HCT116 (cell line): ENCODE results near the gene C2orf68. TPM values are rescaled to one million over a fixed set of nuclear protein-coding genes. Genes with fewer than 3 reads are reported as not detected.

Source experiments
- ATAC-seq: fragments of 200-7000 bp; cut with Tn5 transposase; 2 replicates; pipeline ENCODE4 v1.9.1; 2020; ENCODE audit warnings: mild to moderate bottlenecking, moderate library complexity
- BruUV-seq: library from RNA; stranded (reverse); fragments of 400-500 nt; replicated peaks from 2 replicates; lab custom pipeline; 2021; lab: Mats Ljungman, UMichigan
- CTCF ChIA-PET: fragments of 300-600 bp; sonication (Branson Sonifier 250); formaldehyde crosslinking; loops from one replicate; lab custom pipeline; 2021; ENCODE audit warnings: antibody characterized with exemption; lab: Charles Lee
- POLR2A ChIA-PET: fragments of 300-600, 350-600 bp; sonication (Branson Sonifier 250); formaldehyde crosslinking; loops from one replicate; lab custom pipeline; 2021; ENCODE audit warnings: antibody characterized with exemption; lab: Charles Lee
- RAD21 ChIA-PET, 2 experiments: fragments of 300-600 bp; sonication (Branson Sonifier 250); formaldehyde crosslinking; loops; one replicate each; lab custom pipeline; 2023; ENCODE audit warnings: low total read pairs in 2 of 2; ENCODE audit not compliant: uncharacterized antibody in 2 of 2, unreplicated experiment in 2 of 2, low non-redundant PET in 1 of 2; lab: Charles Lee
- DNase-seq: peaks from one replicate; pipeline ENCODE4 v3.0.0-alpha.2; 2010; ENCODE audit warnings: low read depth, low spot score
- H2AFZ ChIP-seq: fragments of 200-600 bp; shearing (Covaris generic), sonication (generic); 2 replicates; pipeline ENCODE4 v1.6.1; 2017; ENCODE audit warnings: low read depth, mixed run types, mixed read lengths, antibody characterized with exemption, low read length; ENCODE audit not compliant: poor library complexity, severe bottlenecking
- H3K27ac ChIP-seq: 2 replicates; pipeline ENCODE4 v1.5.1; 2012; ENCODE audit warnings: low read depth, low read length
- H3K27me3 ChIP-seq: fragments of 200-600 bp; sonication (generic); 2 replicates; pipeline ENCODE4 v1.6.1; 2016; ENCODE audit warnings: mixed run types, low read length, mixed read lengths; ENCODE audit not compliant: insufficient read depth
- H3K36me3 ChIP-seq, 2 experiments: fragments of 200-500 bp in 1 of 2; fragments of 200-600 bp in 1 of 2; sonication (Bioruptor generic) in 1 of 2; sonication (generic) in 1 of 2; 2 replicates each; pipeline versions ENCODE4 v1.5.1 to v1.6.1; 2014 to 2016; ENCODE audit warnings: low read length in 2 of 2, inconsistent platforms in 1 of 2, mixed read lengths in 1 of 2, mixed run types in 1 of 2; ENCODE audit not compliant: insufficient read depth in 2 of 2, control insufficient read depth in 1 of 2
- H3K4me1 ChIP-seq, 2 experiments: fragments of 200-600 bp in 1 of 2; sonication (generic) in 1 of 2; 2 replicates each; pipeline versions ENCODE4 v1.5.1 to v1.6.1; 2012 to 2017; ENCODE audit warnings: low read length in 2 of 2, inconsistent platforms in 1 of 2, mild to moderate bottlenecking in 1 of 2, mixed read lengths in 1 of 2, mixed run types in 1 of 2, moderate library complexity in 1 of 2; ENCODE audit not compliant: insufficient read depth in 2 of 2, control insufficient read depth in 1 of 2
- H3K4me2 ChIP-seq: fragments of 200-600 bp; sonication (generic); 2 replicates; pipeline ENCODE4 v1.6.1; 2017; ENCODE audit warnings: mixed run types, low read length, mixed read lengths
- H3K4me3 ChIP-seq, 2 experiments: fragments of 200-600 bp in 1 of 2; sonication (generic) in 1 of 2; replicated peaks in 1 of 2; 2 replicates each; pipeline ENCODE4 v1.5.1; 2011 to 2016; ENCODE audit warnings: low read length in 2 of 2, control low read depth in 1 of 2, low read depth in 1 of 2, mild to moderate bottlenecking in 1 of 2, mixed read lengths in 1 of 2, mixed run types in 1 of 2
- H3K79me2 ChIP-seq: fragments of 200-600 bp; sonication (generic); 2 replicates; pipeline ENCODE4 v1.6.1; 2017; ENCODE audit warnings: mild to moderate bottlenecking, mixed run types, low read length, moderate library complexity, mixed read lengths; ENCODE audit not compliant: insufficient read depth
- H3K9ac ChIP-seq: fragments of 200-600 bp; sonication (generic); 2 replicates; pipeline ENCODE4 v1.6.1; 2016; ENCODE audit warnings: low read length, mixed read lengths
- H3K9me2 ChIP-seq: fragments of 200-600 bp; sonication (generic), shearing (Covaris generic); 2 replicates; pipeline ENCODE4 v1.6.1; 2017; ENCODE audit warnings: mixed run types, mild to moderate bottlenecking, moderate library complexity; ENCODE audit not compliant: insufficient read depth
- H3K9me3 ChIP-seq, 2 experiments: fragments of 200-500 bp in 1 of 2; fragments of 200-600 bp in 1 of 2; sonication (Bioruptor generic) in 1 of 2; sonication (generic) in 1 of 2; 2 replicates each; pipeline ENCODE4 v1.6.1; 2014 to 2017; ENCODE audit warnings: low read length in 2 of 2, mixed read lengths in 2 of 2, inconsistent platforms in 1 of 2, low read depth in 1 of 2, mild to moderate bottlenecking in 1 of 2, mixed run types in 1 of 2, moderate library complexity in 1 of 2; ENCODE audit not compliant: control insufficient read depth in 1 of 2, insufficient read depth in 1 of 2
- H4K20me1 ChIP-seq: fragments of 200-600 bp; sonication (generic), shearing (Covaris generic); 2 replicates; pipeline ENCODE4 v1.6.1; 2017; ENCODE audit warnings: mixed run types, mild to moderate bottlenecking, moderate library complexity; ENCODE audit not compliant: insufficient read depth
- CBX3 ChIP-seq: IDR thresholded peaks from 2 replicates; pipeline ENCODE4 v1.6.1; 2012; ENCODE audit warnings: low read depth
- EGR1 ChIP-seq: IDR thresholded peaks from 2 replicates; pipeline ENCODE4 v1.6.1; 2012; ENCODE audit warnings: low read depth
- ELF1 ChIP-seq: IDR thresholded peaks from 2 replicates; pipeline ENCODE4 v1.6.1; 2012; ENCODE audit warnings: low read depth, borderline replicate concordance
- EZH2 ChIP-seq: fragments of 200-600 bp; sonication (generic); IDR thresholded peaks from 2 replicates; pipeline ENCODE4 v1.6.1; 2017; ENCODE audit warnings: antibody characterized with exemption, mixed run types
- EZH2phosphoT487 ChIP-seq: fragments of 200-600 bp; IDR thresholded peaks from 2 replicates; pipeline ENCODE4 v1.6.1; 2018; ENCODE audit warnings: antibody characterized with exemption, borderline replicate concordance
- JUND ChIP-seq: IDR thresholded peaks from 2 replicates; pipeline ENCODE4 v1.6.1; 2012
- POLR2A ChIP-seq: IDR thresholded peaks from 2 replicates; pipeline ENCODE4 v1.7.0; 2011; ENCODE audit warnings: borderline replicate concordance; ENCODE audit not compliant: insufficient read depth, insufficient read length; ENCODE audit errors: extremely low read depth
- RAD21 ChIP-seq: IDR thresholded peaks from 2 replicates; pipeline ENCODE4 v1.6.1; 2012; ENCODE audit warnings: low read depth, mild to moderate bottlenecking
- REST ChIP-seq: IDR thresholded peaks from 2 replicates; pipeline ENCODE4 v1.6.1; 2012; ENCODE audit warnings: low read depth
- SIN3A ChIP-seq: IDR thresholded peaks from 2 replicates; pipeline ENCODE4 v1.6.1; 2012; ENCODE audit warnings: low read depth
- SP1 ChIP-seq: IDR thresholded peaks from 2 replicates; pipeline ENCODE4 v1.6.1; 2012; ENCODE audit warnings: low read depth
- YY1 ChIP-seq: IDR thresholded peaks from 2 replicates; pipeline ENCODE4 v1.6.1; 2011; ENCODE audit warnings: low read length, low read depth, moderate library complexity, mild to moderate bottlenecking; ENCODE audit not compliant: insufficient replicate concordance; ENCODE audit errors: extremely low read depth
- ZNF274 ChIP-seq: fragments of 200-500 bp; sonication (Bioruptor generic); IDR thresholded peaks from 2 replicates; pipeline ENCODE4 v1.6.1; 2014; ENCODE audit warnings: mild to moderate bottlenecking, low read depth, low read length, inconsistent platforms
- intact Hi-C: fragments of 100-400 bp; cut with micrococcal nuclease; formaldehyde crosslinking; loops from 2 replicates; pipeline ENCODE4 v1.10.0; 2022
- total RNA-seq: library from RNA; stranded (reverse); gene quantifications from one replicate; pipeline ENCODE4 v1.2.1, GENCODE V29; 2021; ENCODE audit not compliant: unreplicated experiment
- TF ChIP-seq, protein P1 (sequence below): IDR thresholded peaks from 2 replicates; pipeline ENCODE4 v1.6.1; 2012

Gene C2orf68
- total RNA-seq, 1 experiment from 2014 or later, result 21.8 TPM

GRCh38 chr2:85584354-85584856, 27.5 kb downstream of the C2orf68 start, which contains the start of gene VAMP5:
Gene VAMP5 (plus strand): TSS chr2:85584431. CDS start chr2:85584491, 60 bp downstream.
- no peaks in the 10 kb centered on the region for H3K27me3 ChIP-seq
- H3K4me2 ChIP-seq, result peak within 1 kb of the TSS; percentile 78
- H3K27ac ChIP-seq, result peak within 1 kb of the TSS; percentile 75
- intact Hi-C loops, result no loop called here
- TF ChIP-seq EGR1 (no peak), REST (no peak), POLR2A (no peak), ZNF274 (no peak), EZH2phosphoT487 (no peak), EZH2 (no peak), JUND (no peak), SP1 (no peak), CBX3 (no peak), YY1 (no peak), RAD21 (no peak), SIN3A (no peak), ELF1 (no peak)
- TF ChIP-seq, protein P1, sequence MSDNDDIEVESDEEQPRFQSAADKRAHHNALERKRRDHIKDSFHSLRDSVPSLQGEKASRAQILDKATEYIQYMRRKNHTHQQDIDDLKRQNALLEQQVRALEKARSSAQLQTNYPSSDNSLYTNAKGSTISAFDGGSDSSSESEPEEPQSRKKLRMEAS, result no peak
- H3K79me2 ChIP-seq, result no peaks in the 10 kb centered on the region
- no peak within 1 kb of the TSS for H2AFZ ChIP-seq
- ChIA-PET RAD21 (no interaction called here), CTCF (no interaction called here), POLR2A (interaction anchor here (1.0 to 1.1 kb wide), 2 partner anchors 11 to 27 kb away, joined by 3 read pairs; partner anchors contain the start of genes C2orf68 and RNF181)
- peak within 1 kb of the TSS; percentile 46 for H3K9ac ChIP-seq
- no peaks in the 10 kb centered on the region for H4K20me1 ChIP-seq
- peaks cover 20 to 23% of the 10 kb centered on the region in 2 experiments for H3K4me1 ChIP-seq
- H3K36me3 ChIP-seq, result peaks cover 0 to 4% of the 10 kb centered on the region in 2 experiments; a peak in 2 of 4 replicates
- peak within 1 kb of the TSS in 1 of 2 experiments; percentile 27; a peak in 2 of 4 replicates for H3K4me3 ChIP-seq
- DNase-seq (no peak), ATAC-seq (no peak)
- H3K9me2 ChIP-seq, result no peaks in the 10 kb centered on the region
- BruUV-seq, result no TSS peak
- H3K9me3 ChIP-seq, result no peaks in the 10 kb centered on the region
